ENCODE data around the gene APBA1. TPM values are rescaled to one million over a fixed set of nuclear protein-coding genes. Genes with fewer than 3 reads are reported as not detected.

Gene APBA1
- total and polyA plus RNA-seq, 4 donors: 0.95 to 8.1 (median 2.8) TPM

- WGBS, 2 donors: 84 to 86% methylated on average over 4 of the region's 4 CpGs
- ATAC-seq (ENCODE audit: insufficient read depth, low FRiP score): no peak
- H3K36me3 ChIP-seq (ENCODE audit: control insufficient read depth in 4 of 4, insufficient read depth in 4 of 4, low read length in 4 of 4): no peaks in the 10 kb centered on the region
- no peak overlapping the region for H3K9ac ChIP-seq (ENCODE audit: insufficient read depth in 1 of 2, low read length in 2 of 2)
- no peaks in the 10 kb centered on the region for H3K27me3 ChIP-seq (ENCODE audit: control insufficient read depth in 3 of 3, insufficient read depth in 3 of 3, low read length in 2 of 3)
- H3K9me3 ChIP-seq (ENCODE audit: control insufficient read depth in 4 of 4, insufficient read depth in 3 of 4, low read length in 3 of 4): no peaks in the 10 kb centered on the region
- peaks cover 0 to 3% (median 0%) of the 10 kb centered on the region in 5 donors for H3K4me1 ChIP-seq (ENCODE audit: control insufficient read depth in 5 of 5, insufficient read depth in 5 of 5, low read length in 5 of 5)
- no peak overlapping the region for H3K27ac ChIP-seq (ENCODE audit: low read depth in 1 of 2, low read length in 1 of 2)
- H3K4me3 ChIP-seq: no peak overlapping the region
- DNase-seq: peak in 1 of 3 donors; percentile 13
- no peak for TF ChIP-seq CTCF (IDR thresholded peaks at IDR 0.05; ENCODE audit: control extremely low read depth, extremely low read depth)
These were observed 178.0 kb downstream of the APBA1 start for GRCh38 chr9:69494208-69494607.

DNA sequence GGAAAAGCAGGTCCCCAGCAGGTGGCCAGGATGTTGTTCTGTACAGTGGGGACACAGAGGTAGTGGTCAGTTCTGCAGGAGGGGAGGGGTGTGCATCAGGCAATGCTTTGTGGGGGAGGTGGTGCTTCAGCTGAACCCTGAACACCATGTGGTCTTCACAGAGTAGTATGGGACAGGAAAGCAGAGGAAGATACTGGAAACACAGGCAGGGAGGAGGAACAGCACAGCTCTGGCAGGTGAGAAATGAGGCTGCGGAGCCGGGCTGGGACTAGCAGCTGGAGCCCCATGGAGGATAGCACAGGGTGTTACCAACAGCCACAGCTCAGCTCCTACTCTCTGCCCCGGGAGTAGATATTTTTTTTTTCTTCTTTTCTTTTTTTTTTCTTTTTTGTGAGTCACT, 185.7 kb downstream of the APBA1 start:
- no peak overlapping the region for H3K9ac ChIP-seq (ENCODE audit: insufficient read depth in 1 of 2, low read length in 2 of 2)
- no peaks in the 10 kb centered on the region for H3K36me3 ChIP-seq (ENCODE audit: control insufficient read depth in 4 of 4, insufficient read depth in 4 of 4, low read length in 4 of 4)
- H3K4me3 ChIP-seq: no peak overlapping the region
- no peaks in the 10 kb centered on the region for H3K9me3 ChIP-seq (ENCODE audit: control insufficient read depth in 4 of 4, insufficient read depth in 3 of 4, low read length in 3 of 4)
- DNase-seq (no peak), ATAC-seq (ENCODE audit: insufficient read depth, low FRiP score) (no peak)
- no peak overlapping the region for H3K27ac ChIP-seq (ENCODE audit: low read depth in 1 of 2, low read length in 1 of 2)
- TF ChIP-seq CTCF (IDR thresholded peaks at IDR 0.05; ENCODE audit: control extremely low read depth, extremely low read depth): no peak
- no peaks in the 10 kb centered on the region for H3K4me1 ChIP-seq (ENCODE audit: control insufficient read depth in 5 of 5, insufficient read depth in 5 of 5, low read length in 5 of 5)
- H3K27me3 ChIP-seq (ENCODE audit: control insufficient read depth in 3 of 3, insufficient read depth in 3 of 3, low read length in 2 of 3): no peaks in the 10 kb centered on the region
- 74 to 88% methylated on average over 3 of the region's 3 CpGs for WGBS, 2 donors

- Histone ChIP-seq H3K9ac (ENCODE audit: insufficient read depth in 1 of 2, low read length in 2 of 2) (no peak overlapping the region), H3K36me3 (ENCODE audit: control insufficient read depth in 4 of 4, insufficient read depth in 4 of 4, low read length in 4 of 4) (no peaks in the 10 kb centered on the region), H3K4me3 (no peak overlapping the region), H3K27ac (ENCODE audit: low read depth in 1 of 2, low read length in 1 of 2) (no peak overlapping the region), H3K27me3 (ENCODE audit: control insufficient read depth in 3 of 3, insufficient read depth in 3 of 3, low read length in 2 of 3) (no peaks in the 10 kb centered on the region), H3K9me3 (ENCODE audit: control insufficient read depth in 4 of 4, insufficient read depth in 3 of 4, low read length in 3 of 4) (no peaks in the 10 kb centered on the region), H3K4me1 (ENCODE audit: control insufficient read depth in 5 of 5, insufficient read depth in 5 of 5, low read length in 5 of 5) (no peaks in the 10 kb centered on the region)
- no peak for TF ChIP-seq CTCF (IDR thresholded peaks at IDR 0.05; ENCODE audit: control extremely low read depth, extremely low read depth)
- ATAC-seq (ENCODE audit: insufficient read depth, low FRiP score) (no peak), DNase-seq (no peak)
- WGBS, 2 donors: 65 to 76% methylated on average over 4 of the region's 4 CpGs
These were observed 186.7 kb downstream of the APBA1 start for GRCh38 chr9:69485466-69485865.

DNA sequence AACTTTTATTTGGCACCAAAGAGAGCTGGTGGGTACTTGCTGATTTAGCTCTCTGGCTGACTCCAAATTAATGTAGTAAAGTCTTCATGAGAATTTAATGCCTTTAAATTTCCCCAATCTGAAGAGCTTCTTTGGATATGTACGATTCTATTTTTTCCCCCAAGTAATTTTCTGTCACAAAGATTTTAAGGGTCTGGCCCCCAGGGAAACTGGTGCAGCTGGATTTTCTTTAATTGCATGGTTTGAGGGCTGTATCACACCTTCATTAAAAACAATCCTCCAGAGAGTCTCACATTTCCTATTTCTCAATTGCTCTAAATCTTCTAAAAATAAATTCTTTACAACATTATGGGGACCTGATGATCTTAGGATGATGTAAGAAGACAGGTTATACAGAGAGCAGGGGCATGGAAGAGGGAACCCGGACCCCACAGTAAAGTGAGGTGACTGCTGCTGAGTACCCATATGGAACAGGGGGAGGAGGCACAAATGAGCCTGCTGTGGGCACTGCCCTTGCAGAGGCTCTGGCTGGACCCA, 188.2 kb downstream of the APBA1 start:
- no peak for TF ChIP-seq CTCF (IDR thresholded peaks at IDR 0.05; ENCODE audit: control extremely low read depth, extremely low read depth)
- ATAC-seq (ENCODE audit: insufficient read depth, low FRiP score) (no peak), DNase-seq (no peak)
- H3K9ac ChIP-seq (ENCODE audit: insufficient read depth in 1 of 2, low read length in 2 of 2): no peak overlapping the region
- 68 to 86% methylated on average over 2 of the region's 2 CpGs for WGBS, 2 donors
- no peaks in the 10 kb centered on the region for H3K4me1 ChIP-seq (ENCODE audit: control insufficient read depth in 5 of 5, insufficient read depth in 5 of 5, low read length in 5 of 5)
- H3K27ac ChIP-seq (ENCODE audit: low read depth in 1 of 2, low read length in 1 of 2): no peak overlapping the region
- H3K9me3 ChIP-seq (ENCODE audit: control insufficient read depth in 4 of 4, insufficient read depth in 3 of 4, low read length in 3 of 4): no peaks in the 10 kb centered on the region
- H3K4me3 ChIP-seq: no peak overlapping the region
- H3K27me3 ChIP-seq (ENCODE audit: control insufficient read depth in 3 of 3, insufficient read depth in 3 of 3, low read length in 2 of 3): no peaks in the 10 kb centered on the region
- no peaks in the 10 kb centered on the region for H3K36me3 ChIP-seq (ENCODE audit: control insufficient read depth in 4 of 4, insufficient read depth in 4 of 4, low read length in 4 of 4)
